ENCODE data around the gene LRRC17.
"Not testable (repeated sequence)": the region's sequence is repeated elsewhere in the genome, so short reads cannot be mapped to it uniquely, and the experiment has no call there.

Gene LRRC17

DNA sequence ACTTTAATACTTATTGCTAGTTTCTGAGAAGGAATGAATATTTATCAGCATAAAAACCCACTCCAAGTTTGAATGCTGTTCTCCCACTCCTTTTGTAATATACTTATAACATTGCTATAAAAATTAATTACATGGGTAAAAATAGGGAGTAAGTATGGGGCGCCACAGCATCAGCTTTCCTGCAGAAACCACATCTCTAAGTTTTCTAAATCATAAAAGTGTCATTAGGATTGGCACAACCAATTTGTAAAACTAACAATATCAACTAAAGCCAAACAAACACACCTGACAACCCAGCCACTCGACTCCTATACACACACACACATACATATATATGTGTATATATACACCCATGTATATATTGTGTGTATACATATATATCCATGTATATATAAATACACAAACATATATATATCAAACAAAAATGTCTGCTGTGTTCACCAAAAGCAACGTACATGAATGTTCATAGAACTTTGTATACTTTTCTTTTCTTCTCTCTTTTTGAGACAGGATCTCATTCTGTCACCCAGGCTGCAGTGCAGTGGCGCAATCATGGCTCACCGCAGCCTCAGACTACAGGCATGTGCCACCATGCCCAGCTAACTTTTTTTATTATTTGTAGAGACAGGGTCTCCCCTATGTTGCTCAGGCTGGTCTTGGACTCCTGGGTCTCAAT, 14.8 kb upstream of the LRRC17 start:
- no peak for DNase-seq

- DNase-seq = no peak
Measured at GRCh38 chr7:102898532-102898859, 14.3 kb upstream of the LRRC17 start.

DNA sequence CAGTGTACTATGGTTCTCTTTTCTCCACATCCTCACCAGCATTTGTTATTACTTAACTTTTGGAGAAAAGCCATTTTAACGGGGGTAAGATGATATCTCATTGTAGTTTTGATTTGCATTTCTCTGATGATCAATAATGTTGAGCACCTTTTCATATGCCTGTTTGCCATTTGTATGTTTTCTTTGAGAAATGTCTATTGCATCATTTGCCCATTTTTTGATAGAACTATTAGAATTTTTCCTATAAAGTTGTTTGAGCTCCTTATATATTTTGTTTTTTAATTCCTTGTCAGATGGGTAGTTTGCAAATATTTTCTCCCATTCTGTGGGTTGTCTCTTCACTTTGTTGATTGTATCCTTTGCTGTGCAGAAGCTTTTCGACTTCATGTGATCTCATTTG, 10.7 kb upstream of the LRRC17 start:
- not testable (repeated sequence) for DNase-seq

GRCh38 chr7:102903576-102903975, 9.2 kb upstream of the LRRC17 start:
- not testable (repeated sequence) for DNase-seq

DNA sequence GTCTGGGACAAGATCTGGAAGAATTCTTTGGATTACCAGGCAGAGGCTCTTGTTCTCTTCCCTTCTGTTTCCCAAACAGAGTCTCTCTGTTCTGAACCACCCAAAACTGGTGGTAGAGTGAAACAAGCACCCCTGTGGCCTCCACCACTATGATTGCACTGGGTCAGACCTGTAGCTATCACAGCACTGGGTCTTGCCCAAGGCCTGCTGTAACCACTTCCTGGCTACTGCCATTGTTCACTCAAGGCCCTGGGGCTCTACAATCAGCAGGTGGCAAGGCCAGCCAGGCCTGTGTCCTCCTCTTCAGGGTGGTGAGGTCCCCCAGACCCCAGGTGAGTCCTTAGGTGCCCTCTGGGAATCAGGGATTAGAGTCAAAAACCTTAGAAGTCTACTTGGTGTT, 4.1 kb upstream of the LRRC17 start:
- no peak for DNase-seq

GRCh38 chr7:102913826-102914225, 1.0 kb downstream of the LRRC17 start:
- DNase-seq = no peak

GRCh38 chr7:102914585-102914984, 1.8 kb downstream of the LRRC17 start:
- DNase-seq = no peak

DNA sequence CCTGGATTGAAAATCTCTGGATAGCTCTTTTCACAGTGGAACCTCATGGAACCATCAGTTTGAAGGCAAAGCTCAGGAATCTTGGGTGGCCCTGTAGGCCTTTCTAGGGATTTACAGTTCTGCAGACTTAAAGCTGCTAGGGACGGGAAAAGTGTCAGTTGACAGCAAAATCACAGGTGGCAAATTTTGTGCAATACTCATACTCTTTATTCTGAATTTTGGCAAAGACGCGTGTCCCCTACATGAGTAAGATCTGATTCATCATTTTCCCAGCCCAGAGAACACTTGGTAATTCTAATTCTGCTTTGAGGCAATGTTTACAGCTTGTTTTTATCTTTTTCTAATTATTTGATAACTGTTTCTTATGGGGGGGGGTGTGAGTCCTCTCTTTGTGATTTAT, 3.6 kb downstream of the LRRC17 start:
- no peak for DNase-seq

DNA sequence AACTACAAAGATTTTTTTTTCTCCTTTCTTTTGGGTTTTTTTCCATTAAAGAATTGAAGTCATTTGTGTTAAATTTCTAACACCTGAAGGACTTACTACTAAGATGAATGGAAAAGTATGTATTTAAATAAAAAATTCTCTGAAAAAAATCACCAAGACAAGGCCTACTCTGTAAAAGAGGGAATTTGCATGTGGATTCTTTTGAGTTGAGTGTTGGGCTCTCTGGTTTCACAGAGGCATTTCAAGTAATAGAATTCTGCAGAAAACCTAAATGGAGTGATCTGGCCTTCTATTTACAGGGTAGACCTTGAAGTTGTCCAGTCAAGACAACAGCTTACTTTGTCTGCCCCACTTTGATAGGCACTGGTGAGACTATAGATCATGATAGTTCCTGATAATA, 4.1 kb downstream of the LRRC17 start:
- DNase-seq = no peak

GRCh38 chr7:102917436-102918353, 4.9 kb downstream of the LRRC17 start:
- DNase-seq = no peak

DNA sequence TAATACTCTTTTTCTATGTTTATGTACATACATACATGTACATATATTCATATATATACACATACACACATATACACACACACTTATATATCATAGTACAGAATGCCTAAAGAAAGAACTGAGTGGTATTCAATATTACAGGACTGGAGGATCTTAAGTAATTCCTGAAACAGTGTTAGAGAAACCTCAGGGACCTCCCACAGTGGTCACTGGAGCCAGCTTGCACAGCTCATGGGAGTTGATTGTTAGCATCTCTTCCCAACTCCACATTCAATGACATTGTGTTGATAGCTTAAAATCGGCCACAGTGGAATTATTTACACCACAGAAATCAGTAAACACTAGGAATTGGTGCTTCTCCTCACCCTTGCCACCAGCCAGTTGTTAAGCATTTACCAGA, 6.0 kb downstream of the LRRC17 start:
- DNase-seq = no peak

DNA sequence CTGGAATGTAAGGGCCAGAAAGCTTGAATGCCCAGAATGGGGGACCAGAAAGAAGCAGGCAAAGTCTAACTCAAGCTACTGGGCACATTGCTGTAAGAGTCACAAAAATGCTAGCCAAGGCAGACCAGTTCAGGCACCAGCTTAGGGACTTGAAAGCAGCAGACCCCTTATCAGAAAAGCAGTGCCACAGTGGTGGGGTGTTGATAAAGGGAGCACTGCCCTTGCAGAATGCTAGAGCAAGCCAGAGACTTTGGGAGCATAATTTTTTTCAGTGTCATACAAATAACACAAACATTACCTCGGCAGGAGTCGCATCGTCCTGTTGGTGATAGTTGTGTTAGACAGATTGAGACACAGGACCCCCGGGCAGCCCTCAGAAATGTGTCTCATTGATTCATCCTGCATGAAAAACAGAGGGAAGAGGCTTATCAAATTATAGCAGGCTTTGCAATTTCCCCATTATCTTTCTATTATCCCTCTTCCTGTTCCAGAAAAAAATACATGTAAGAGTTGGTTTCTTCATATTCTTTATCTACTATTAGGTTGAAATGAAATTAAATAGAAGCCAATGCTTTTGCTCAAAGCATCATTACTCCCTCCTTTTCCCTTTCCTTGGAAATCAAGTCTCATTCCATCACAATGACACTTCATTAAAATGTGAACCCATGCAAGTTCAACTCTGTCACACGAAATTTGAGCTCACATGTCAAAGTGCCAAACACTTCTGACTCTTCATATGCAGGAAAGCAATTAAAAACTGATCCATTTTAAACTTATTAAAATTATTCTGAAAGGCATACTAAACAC, 13.4 kb downstream of the LRRC17 start:
- DNase-seq = no peak

GRCh38 chr7:102926783-102927140, 14.0 kb downstream of the LRRC17 start:
- DNase-seq = no peak

- DNase-seq = no peak
Measured at GRCh38 chr7:102927312-102927933, 14.6 kb downstream of the LRRC17 start.

DNA sequence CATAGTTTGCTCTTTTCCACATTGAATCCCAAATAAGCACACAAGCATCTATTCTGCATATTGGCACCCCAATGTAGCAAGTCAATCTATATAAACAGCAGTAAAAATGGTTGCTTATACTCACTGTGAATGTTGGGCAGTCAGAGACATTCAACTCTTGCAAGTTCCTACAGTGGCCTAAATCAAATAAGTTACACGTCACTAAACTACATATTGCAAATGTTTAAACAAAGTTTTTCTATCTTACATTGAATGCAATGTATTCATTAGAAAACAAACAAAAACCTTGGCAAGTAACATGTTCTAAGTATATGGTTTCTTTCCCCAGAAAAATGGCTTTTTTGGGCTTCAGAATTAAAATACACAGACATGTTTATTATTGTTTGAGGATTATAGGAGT, 19.0 kb downstream of the LRRC17 start:
- no peak for DNase-seq

DNA sequence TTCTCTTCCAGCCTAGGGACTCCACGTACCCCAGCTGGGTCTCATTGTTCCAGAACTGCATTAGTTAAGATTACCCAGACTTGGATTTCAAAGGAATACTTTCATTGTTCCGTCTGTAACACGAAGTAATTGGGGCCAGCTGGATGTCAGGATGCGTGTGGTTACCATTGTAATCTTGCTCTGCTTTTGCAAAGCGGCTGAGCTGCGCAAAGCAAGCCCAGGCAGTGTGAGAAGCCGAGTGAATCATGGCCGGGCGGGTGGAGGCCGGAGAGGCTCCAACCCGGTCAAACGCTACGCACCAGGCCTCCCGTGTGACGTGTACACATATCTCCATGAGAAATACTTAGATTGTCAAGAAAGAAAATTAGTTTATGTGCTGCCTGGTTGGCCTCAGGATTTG, 21.0 kb downstream of the LRRC17 start:
- DNase-seq = no peak

DNA sequence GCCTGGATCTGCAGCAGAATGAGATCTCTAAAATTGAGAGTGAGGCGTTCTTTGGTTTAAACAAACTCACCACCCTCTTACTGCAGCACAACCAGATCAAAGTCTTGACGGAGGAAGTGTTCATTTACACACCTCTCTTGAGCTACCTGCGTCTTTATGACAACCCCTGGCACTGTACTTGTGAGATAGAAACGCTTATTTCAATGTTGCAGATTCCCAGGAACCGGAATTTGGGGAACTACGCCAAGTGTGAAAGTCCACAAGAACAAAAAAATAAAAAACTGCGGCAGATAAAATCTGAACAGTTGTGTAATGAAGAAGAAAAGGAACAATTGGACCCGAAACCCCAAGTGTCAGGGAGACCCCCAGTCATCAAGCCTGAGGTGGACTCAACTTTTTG, 21.4 kb downstream of the LRRC17 start:
- no peak for DNase-seq

- DNase-seq = no peak
Measured at GRCh38 chr7:102934701-102935100, 21.9 kb downstream of the LRRC17 start.

DNA sequence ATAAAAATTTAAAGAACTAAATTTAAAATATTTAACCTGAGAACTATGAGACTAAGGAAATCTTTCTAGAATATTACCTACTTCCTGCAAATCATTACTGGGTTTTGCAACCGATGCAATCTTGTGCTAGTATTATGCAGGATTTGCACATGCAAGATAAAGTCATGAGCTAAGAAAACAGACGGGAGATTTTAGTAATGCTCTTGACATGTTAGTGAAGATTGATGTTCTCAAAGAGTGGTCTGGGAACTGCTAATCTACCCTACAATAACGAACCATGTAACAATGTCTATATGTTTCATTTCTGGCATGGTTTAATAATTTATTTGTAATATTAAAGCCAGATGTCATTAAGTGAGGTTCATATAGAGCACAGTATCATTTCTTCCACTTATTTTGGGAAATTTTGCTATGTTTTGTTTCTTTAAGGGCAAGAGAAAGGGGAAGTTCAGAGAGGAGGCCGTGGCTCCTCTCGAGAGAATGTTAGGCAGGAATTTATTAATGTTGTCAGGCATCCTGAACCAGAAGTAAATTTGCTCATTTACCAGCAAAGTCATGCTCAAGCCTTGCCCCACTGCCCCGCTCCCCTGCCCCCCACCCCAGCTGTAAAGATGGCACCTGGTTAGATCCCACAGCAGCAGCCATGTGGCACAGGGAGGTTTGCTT, 22.8 kb downstream of the LRRC17 start:
- no peak for DNase-seq

GRCh38 chr7:102938679-102939078, 25.9 kb downstream of the LRRC17 start:
- no peak for DNase-seq

DNA sequence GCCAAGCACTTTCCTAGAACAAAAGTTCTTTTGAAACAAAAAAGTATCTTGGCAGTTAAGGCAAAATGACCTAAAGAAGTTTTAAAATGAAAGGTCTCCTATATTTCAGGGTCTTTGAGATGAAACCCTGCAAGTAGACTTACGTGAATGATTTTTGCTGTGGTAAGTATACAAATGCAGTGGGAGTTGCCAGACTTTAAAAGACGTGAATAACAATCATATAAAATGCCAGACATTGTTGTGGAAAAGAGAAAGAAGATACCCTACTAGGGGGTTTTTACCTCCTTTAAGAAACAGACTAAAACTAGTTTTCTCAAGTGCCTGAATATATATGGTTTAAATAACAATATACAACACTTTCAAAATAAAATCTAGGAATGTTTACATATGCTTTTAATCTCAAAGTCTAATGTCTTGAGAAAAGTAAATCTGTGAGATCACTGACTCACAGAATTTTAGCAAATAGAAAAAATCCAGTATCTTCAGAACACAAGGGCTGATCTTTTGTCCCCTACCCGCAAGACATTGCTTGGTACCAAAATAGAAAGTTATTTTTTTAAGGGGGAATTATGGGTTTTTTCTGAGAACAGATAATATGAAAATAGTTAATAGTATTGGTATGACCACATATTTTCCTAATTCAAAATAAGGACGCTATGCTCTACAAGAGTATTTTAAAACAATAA, 29.5 kb downstream of the LRRC17 start:
- DNase-seq = no peak

- DNase-seq = no peak
Measured at GRCh38 chr7:102942868-102943267, 30.1 kb downstream of the LRRC17 start.

Measured in activated gamma-delta T cell treated with Interleukin-2 at 50 U/mL for 16 hours (primary cell).